Muscle layer of duodenum (tissue), 2 donors: ENCODE data around the gene BORCS6.

Experiments used
- H3K27ac ChIP-seq: one replicate; pipeline ENCODE4 v1.7.0; 2013; ENCODE audit warnings: mild to moderate bottlenecking, low read length
- H3K27me3 ChIP-seq: one replicate; pipeline ENCODE4 v1.7.0; 2013; ENCODE audit warnings: low read depth, mild to moderate bottlenecking, control low read depth, low read length
- H3K36me3 ChIP-seq, 2 donors: one replicate each; pipeline ENCODE4 v1.7.0; 2013; ENCODE audit warnings: low read length in 2 of 2, control low read depth in 1 of 2, mild to moderate bottlenecking in 1 of 2; ENCODE audit not compliant: insufficient read depth in 2 of 2, control insufficient read depth in 1 of 2
- H3K4me1 ChIP-seq, 2 donors: one replicate each; pipeline ENCODE4 v1.7.0; 2013; ENCODE audit warnings: low read length in 2 of 2, mild to moderate bottlenecking in 2 of 2, control low read depth in 1 of 2, moderate library complexity in 1 of 2; ENCODE audit not compliant: insufficient read depth in 2 of 2, control insufficient read depth in 1 of 2
- H3K4me3 ChIP-seq, 2 donors: one replicate each; pipeline ENCODE4 v1.7.0; 2013; ENCODE audit warnings: low read length in 2 of 2, low read depth in 1 of 2, mild to moderate bottlenecking in 1 of 2
- H3K9me3 ChIP-seq, 2 donors: one replicate each; pipeline ENCODE4 v1.7.0; 2013; ENCODE audit warnings: low read length in 2 of 2, control low read depth in 1 of 2, mild to moderate bottlenecking in 1 of 2; ENCODE audit not compliant: control insufficient read depth in 1 of 2
- donor health status: healthy.

BORCS6 gene

DNA sequence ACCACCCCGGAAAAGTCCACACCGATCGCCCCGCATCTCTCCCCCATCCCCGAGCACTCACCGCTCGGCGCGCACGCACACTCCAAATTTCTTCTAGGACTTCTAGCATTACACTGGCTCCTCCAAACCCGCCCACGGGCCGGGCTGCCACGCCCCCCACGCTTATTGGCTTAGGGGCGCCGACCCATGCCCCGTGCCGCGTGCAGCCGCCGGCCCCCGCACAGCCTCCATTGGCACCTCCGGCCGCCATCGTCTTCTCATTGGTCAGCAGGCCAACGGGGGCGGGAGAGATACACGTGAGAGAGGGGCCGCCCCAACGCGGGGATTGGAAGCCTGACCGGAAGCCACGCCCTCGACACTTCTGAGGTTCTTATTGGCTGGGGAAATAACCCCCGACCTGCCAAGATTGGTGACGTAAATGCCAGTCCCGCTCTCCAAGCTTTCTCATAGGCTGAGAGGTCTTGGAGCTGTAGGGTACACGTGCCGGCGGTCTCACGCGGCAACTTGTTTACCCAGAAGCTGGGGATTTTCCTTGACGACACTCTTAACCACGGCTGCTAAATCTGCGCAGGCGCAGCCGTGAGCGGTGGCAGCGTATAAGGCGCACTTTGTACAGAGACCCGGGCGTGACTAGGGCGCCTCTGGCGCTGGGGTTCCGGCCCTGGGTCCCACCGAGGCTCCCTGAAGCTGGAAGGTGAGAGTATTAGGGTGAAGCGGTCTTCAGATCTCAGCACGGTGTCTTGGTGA is 33.6 kb downstream of the BORCS6 start:
- no peaks in the 10 kb centered on the region for H3K27me3 ChIP-seq
- H3K36me3 ChIP-seq: peaks cover 15 to 39% of the 10 kb centered on the region in 2 donors
- H3K9me3 ChIP-seq: no peaks in the 10 kb centered on the region
- H3K4me1 ChIP-seq: peaks cover 15 to 41% of the 10 kb centered on the region in 2 donors
- H3K4me3 ChIP-seq: peak overlapping the region; percentile 91 to 98
- peak overlapping the region; percentile 100 for H3K27ac ChIP-seq

DNA sequence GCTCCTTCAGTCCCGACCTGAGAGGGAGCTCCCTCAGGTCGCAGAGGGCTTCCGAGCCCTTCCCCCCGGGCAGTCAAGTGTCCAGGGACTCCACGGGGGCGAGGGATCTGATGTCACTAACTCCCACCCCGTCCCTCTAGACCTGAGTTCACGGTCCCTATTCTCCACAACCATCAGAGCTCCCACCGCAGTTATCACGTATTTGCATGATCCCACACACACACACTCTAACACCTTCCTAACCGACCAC is 34.1 kb downstream of the BORCS6 start:
- Histone ChIP-seq H3K27ac (peak overlapping the region; percentile 100), H3K27me3 (no peaks in the 10 kb centered on the region), H3K4me3 (peak overlapping the region; percentile 91 to 98), H3K9me3 (no peaks in the 10 kb centered on the region), H3K4me1 (peaks cover 10 to 36% of the 10 kb centered on the region in 2 donors), H3K36me3 (peaks cover 11 to 36% of the 10 kb centered on the region in 2 donors)

DNA sequence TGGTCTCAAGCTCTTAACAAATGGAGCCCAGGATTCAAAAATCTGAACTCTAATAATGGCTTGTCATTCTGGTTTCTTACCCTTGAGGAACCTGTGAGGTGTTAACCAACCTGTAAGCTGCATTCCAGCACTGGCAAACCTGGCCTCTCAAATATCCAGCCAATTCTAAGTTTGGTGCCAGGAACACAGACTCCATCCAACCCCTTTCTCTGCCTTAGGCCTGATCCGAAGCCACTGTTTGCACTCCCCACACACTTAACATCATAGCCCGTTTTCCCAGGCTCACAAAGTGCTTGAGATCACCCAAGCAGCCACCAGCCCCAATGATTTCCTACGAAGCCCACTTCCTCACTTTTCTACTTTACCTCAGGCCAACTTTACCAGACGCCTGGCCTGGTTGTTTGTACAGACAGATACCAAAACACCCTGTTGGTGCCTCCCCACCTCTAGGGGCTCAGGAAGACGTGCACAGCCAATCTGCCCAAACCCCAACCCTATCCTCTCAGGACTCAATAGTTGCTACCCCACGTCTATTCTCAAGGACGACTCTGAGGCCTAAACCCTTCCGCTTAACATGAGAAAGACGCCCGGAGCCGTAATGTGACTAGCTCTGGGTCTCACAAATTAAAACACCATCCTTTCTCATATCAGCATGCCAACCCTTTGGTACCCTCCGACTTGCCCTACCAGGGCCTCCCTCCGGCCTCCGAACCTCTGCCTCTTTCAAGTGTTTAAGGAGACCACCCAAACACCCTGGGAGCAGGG is 34.6 kb downstream of the BORCS6 start:
- peak overlapping the region; percentile 91 to 98 for H3K4me3 ChIP-seq
- peak overlapping the region; percentile 100 for H3K27ac ChIP-seq
- H3K4me1 ChIP-seq: peaks cover 13 to 36% of the 10 kb centered on the region in 2 donors

DNA sequence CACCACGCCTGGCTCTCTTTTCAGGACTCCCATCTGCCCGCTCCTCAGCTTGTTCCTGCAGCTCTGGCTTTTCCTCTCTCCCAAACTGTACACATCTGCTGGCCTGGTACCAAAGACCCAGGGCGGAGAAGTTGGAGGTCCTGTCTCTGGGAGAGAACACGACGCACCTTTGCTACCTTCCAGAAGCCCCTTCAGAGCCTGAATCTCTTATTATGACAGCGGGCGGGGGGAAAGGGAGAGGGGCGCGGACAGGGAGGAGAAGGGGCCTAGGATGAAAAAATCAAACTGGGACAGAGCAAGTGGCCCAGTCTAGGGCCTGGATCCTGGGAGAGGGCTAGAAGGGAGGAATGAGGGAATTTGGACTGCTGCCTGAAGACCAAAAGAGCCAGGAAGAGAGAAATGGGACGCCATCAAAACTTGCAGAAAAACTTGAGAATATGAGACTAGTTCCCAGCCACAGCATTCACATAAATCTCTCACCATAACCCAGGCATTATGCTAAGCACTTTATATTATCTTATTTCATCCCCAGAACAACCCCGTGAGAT is 35.3 kb downstream of the BORCS6 start:
- H3K4me3 ChIP-seq: peak overlapping the region; percentile 91 to 98
- no peaks in the 10 kb centered on the region for H3K9me3 ChIP-seq
- H3K27me3 ChIP-seq: no peaks in the 10 kb centered on the region
- peaks cover 13 to 36% of the 10 kb centered on the region in 2 donors for H3K4me1 ChIP-seq
- H3K27ac ChIP-seq: peak overlapping the region; percentile 100
- peaks cover 15 to 41% of the 10 kb centered on the region in 2 donors for H3K36me3 ChIP-seq

More for the DNA sequence above, 34.6 kb downstream of the BORCS6 start:
- peaks cover 12 to 38% of the 10 kb centered on the region in 2 donors for H3K36me3 ChIP-seq
- no peaks in the 10 kb centered on the region for H3K9me3 ChIP-seq
- no peaks in the 10 kb centered on the region for H3K27me3 ChIP-seq

DNA sequence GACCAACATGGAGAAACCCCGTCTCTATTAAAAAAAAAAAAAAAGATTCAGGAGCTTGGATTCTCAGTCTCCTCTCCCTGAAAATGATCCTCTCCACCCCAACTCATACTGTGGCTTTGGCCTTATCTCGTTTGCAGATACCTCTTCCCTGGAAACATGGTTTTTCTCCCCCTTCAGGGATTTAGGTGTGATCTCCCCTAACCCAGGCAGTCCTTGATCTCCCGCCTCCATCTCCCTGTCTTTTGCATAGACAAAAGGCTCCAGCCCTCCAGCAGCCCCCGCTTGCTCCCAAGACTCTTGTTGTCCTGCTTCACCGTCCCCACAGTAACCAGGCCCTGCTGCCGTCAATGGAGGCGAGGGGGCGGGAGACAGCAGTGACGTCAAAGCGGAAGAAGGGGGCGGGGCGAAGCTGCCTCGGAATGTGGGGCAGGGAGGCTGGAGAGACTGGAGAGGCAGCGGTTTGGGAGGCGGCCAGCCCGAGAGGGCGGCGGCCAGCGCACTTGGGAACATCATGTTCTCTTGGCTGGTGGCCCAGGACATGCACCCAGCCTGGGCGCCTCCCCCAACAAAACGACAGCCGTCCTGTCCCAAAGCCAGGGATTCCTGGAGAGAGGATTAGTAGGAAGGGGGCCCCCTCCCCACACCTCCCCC is 35.9 kb downstream of the BORCS6 start:
- Histone ChIP-seq H3K36me3 (peaks cover 16 to 42% of the 10 kb centered on the region in 2 donors), H3K4me1 (peaks cover 13 to 36% of the 10 kb centered on the region in 2 donors), H3K4me3 (peak overlapping the region; percentile 91 to 98), H3K9me3 (no peaks in the 10 kb centered on the region), H3K27ac (peak overlapping the region; percentile 100), H3K27me3 (no peaks in the 10 kb centered on the region)

DNA sequence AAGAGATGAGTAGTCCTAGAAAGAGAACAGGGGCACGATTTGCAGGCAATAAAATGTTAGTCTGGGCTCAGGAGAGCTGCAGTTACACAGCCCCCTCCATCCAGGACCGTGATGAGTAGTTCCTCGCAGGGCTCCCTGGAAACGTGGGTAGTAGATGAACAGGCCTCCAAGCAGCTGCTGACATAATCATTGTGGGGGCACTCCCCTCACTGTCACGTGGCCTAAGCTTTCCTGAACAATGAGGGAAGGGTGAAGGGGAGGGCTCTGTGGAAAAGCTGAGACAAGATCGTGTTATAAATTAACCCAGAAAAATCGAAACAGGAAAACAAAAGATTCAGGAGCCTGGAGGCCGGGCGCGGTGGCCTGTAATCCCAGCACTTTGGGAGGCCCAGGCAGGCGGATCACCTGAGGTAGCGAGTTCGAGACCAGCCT is 36.4 kb downstream of the BORCS6 start:
- peaks cover 13 to 34% of the 10 kb centered on the region in 2 donors for H3K4me1 ChIP-seq
- peaks cover 20 to 46% of the 10 kb centered on the region in 2 donors for H3K36me3 ChIP-seq
- H3K4me3 ChIP-seq: peak overlapping the region; percentile 65 to 91
- no peaks in the 10 kb centered on the region for H3K9me3 ChIP-seq
- no peaks in the 10 kb centered on the region for H3K27me3 ChIP-seq
- peak overlapping the region; percentile 100 for H3K27ac ChIP-seq

DNA sequence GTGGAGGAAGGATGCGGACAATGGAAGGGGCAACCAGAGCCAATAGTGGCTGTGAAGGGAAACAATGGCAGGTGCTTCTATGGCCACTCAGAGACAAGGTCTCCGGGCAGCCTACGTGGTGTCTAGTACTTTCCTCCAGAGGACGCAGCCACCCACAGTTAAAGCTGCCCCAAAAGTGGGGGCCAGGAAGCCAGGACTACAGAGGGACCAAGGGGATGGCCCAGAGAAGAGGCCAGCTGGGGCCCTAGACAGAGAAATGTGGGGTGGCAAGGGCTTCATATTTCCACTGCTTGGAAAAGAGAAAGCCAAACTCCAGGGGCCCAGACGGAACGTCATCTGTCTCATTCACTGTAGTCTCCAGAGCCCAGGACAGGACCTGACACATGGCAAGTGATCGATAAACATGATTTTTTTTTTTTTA is 36.9 kb downstream of the BORCS6 start:
- H3K4me1 ChIP-seq: peaks cover 13 to 37% of the 10 kb centered on the region in 2 donors
- H3K9me3 ChIP-seq: no peaks in the 10 kb centered on the region
- H3K27me3 ChIP-seq: no peaks in the 10 kb centered on the region
- peak overlapping the region; percentile 100 for H3K27ac ChIP-seq
- peaks cover 25 to 48% of the 10 kb centered on the region in 2 donors for H3K36me3 ChIP-seq
- peak overlapping the region; percentile 65 to 91 for H3K4me3 ChIP-seq

DNA sequence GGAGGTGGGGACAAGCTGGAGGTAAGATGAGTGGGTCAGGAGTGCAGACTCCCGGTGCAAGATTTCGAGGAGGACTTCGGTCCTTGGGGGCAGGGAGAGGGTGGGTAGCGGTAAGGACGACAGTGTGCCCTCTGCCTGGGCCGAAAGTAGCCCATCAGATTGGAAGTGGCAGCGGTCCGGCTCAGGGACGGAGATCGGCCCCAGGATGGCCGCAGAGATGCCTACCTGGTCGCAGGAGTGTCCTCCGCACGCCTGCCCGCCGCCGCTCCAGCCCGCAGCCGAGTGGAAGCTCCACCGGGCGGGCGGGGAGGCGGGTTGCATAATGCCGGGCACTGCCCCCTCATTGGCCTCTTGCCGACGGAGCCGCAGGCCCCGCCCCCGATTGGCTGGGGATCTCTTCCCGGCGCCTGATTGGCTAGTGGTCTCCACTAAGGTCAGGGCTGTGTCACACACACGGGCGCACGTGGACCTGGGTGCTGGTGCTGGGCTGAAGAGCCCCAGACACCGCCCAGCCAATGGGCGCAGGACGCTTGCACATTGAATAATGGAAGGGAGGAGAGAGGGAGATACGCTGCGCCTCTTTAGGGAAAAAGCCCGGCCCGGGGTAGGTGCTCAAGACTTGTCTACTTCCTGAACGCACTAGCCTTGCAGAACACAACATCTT is 37.7 kb downstream of the BORCS6 start, which contains the start of gene PER1:
TSS of gene PER1 (minus strand) at position 293 of the 664 bp plus-strand sequence. CDS start 1,698 bp downstream, outside the sequence.
- H3K4me1 ChIP-seq: peaks cover 13 to 38% of the 10 kb centered on the region in 2 donors
- peak within 1 kb of the TSS; percentile 100 for H3K27ac ChIP-seq
- H3K9me3 ChIP-seq: no peaks in the 10 kb centered on the region
- H3K36me3 ChIP-seq: peaks cover 32 to 56% of the 10 kb centered on the region in 2 donors
- H3K4me3 ChIP-seq: peak within 1 kb of the TSS; percentile 88 to 91
- H3K27me3 ChIP-seq: no peaks in the 10 kb centered on the region

DNA sequence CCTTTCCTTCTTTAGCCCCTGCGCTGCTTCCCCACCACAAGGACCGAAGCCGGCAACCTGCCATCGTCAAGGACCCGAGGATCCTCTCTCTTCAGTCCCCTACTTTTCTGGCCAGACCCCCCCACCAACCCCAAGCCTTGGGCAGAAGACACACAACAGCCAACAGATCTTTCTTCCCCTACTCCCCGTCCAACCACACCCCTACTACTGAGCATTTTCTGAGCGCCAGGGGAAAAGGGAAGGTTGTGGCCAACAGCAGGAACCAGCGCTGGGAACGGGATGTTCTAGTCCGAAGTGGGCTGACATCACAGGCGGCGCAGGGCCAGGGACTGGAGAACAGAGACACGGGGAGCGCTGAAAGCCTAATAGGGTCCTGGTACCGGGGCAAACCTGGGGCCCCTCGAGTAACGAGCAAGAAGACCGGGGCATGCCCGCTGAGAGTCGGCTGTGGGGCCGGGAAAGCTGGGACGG is 38.3 kb downstream of the BORCS6 start:
- peaks cover 38 to 57% of the 10 kb centered on the region in 2 donors for H3K36me3 ChIP-seq
- H3K4me1 ChIP-seq: peaks cover 13 to 34% of the 10 kb centered on the region in 2 donors

DNA sequence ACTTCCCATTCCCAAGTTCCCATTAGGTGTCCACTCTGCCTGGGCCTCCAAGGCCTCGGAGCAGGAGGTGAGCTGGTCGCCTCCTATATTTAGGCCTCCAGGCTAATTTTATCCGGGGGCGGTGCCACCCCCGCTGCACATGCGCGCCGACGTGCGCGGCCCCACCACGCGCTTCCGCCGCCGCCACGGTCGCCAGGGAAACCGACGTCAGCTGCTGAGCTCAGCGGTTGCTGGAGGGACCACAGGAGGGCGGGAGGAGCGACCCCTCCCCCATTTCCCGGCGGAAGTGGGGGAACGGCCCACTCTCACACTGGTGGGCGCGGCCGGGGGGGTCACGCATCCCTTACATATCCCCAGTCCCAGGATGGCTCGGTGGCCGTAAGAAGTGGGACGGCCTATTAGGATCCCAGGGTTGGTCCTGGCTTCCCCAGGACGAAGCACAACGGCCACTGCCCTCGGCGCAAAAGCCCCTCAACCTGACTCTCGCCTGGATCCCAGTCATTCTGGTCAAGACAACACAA is 38.8 kb downstream of the BORCS6 start:
- Histone ChIP-seq H3K36me3 (peaks cover 43 to 62% of the 10 kb centered on the region in 2 donors), H3K9me3 (no peaks in the 10 kb centered on the region), H3K27ac (peak overlapping the region; percentile 100), H3K4me3 (peak overlapping the region; percentile 88 to 91), H3K27me3 (no peaks in the 10 kb centered on the region), H3K4me1 (peaks cover 13 to 34% of the 10 kb centered on the region in 2 donors)

More for the DNA sequence above, 38.3 kb downstream of the BORCS6 start:
- Histone ChIP-seq H3K9me3 (no peaks in the 10 kb centered on the region), H3K27ac (peak overlapping the region; percentile 100), H3K27me3 (no peaks in the 10 kb centered on the region), H3K4me3 (peak overlapping the region; percentile 88 to 91)
